ENCODE data around the gene RFX1. TPM values are rescaled to one million over a fixed set of nuclear protein-coding genes. Genes with fewer than 3 reads are reported as not detected.
"Not testable (repeated sequence)": the region's sequence is repeated elsewhere in the genome, so short reads cannot be mapped to it uniquely, and the experiment has no call there.

RFX1 gene
- total and polyA plus RNA-seq, 2 donors (not counting 1 experiment from before 2014, with no cell fraction given): 9.2 to 33.3 TPM

GRCh38 chr19:14047866-14048265, 41.7 kb upstream of the RFX1 start:
- H3K9me3 Mint-ChIP-seq (ENCODE audit: insufficient read depth); H3K4me2 ChIP-seq (replicated peaks; ENCODE audit: low read depth, low read length, poor library complexity, severe bottlenecking); ATAC-seq (ENCODE audit: low read depth); DNase-seq; H2AFZ ChIP-seq (ENCODE audit: insufficient read depth, low read depth, low read length, poor library complexity, severe bottlenecking); H3K79me2 ChIP-seq (ENCODE audit: control insufficient read depth, insufficient read depth, low read length); H3K9ac ChIP-seq (ENCODE audit: low read length); H3K4me3 ChIP-seq (ENCODE audit: control extremely low read depth in 1 of 5, extremely low read depth in 1 of 5, insufficient read depth in 1 of 5, low read depth in 2 of 5, low read length in 4 of 5); H3K27ac ChIP-seq (ENCODE audit: low read length in 2 of 2); H3K27ac Mint-ChIP-seq; H3K9me3 ChIP-seq (ENCODE audit: control extremely low read depth in 1 of 3, control insufficient read depth in 2 of 3, insufficient read depth in 1 of 3, low read length in 2 of 3); H3K4me1 ChIP-seq (ENCODE audit: control insufficient read depth in 2 of 2, insufficient read depth in 2 of 2, low read length in 2 of 2); H3K4me3 Mint-ChIP-seq; H3K27me3 Mint-ChIP-seq; H3K27me3 ChIP-seq (replicated peaks in 1 of 4; ENCODE audit: control extremely low read depth in 1 of 4, control insufficient read depth in 3 of 4, insufficient read depth in 4 of 4, low read length in 3 of 4); H3K4me1 Mint-ChIP-seq: not testable (repeated sequence)
- ChIA-PET CTCF (interaction anchor here (0.6 to 3.0 kb wide), 40 partner anchors 8 to 586 kb away, joined by 3 to 29 read pairs (median 4); partner anchors contain the start of genes IL27RA and MISP3), POLR2A (interaction anchor here (0.6 to 0.7 kb wide), 4 partner anchors 19 to 271 kb away, joined by 3 to 5 read pairs (median 4); no protein-coding TSS in a partner anchor)
- peaks cover 20% of the 10 kb centered on the region for H4K20me1 ChIP-seq (ENCODE audit: control insufficient read depth, insufficient read depth, low read length, poor library complexity, severe bottlenecking)
- 100% methylated on average over 5 of the region's 10 CpGs for WGBS (ENCODE audit: insufficient coverage)
- intact Hi-C loops (cut with micrococcal nuclease): loop anchor here (1.0 kb wide), 1 partner anchor 142 kb away; the partner anchor contains the start of genes BRME1 and CC2D1A
- peaks cover 9 to 59% of the 10 kb centered on the region in 2 experiments for H3K36me3 ChIP-seq (replicated peaks in 1 of 2; ENCODE audit: control extremely low read depth in 1 of 2, control insufficient read depth in 1 of 2, extremely low read depth in 1 of 2, insufficient read depth in 2 of 2, low read length in 1 of 2)

GRCh38 chr19:14042659-14043608, 36.8 kb upstream of the RFX1 start:
- TF ChIP-seq CTCF (IDR thresholded peaks at IDR 0.05): peak; percentile 57
- DNase-seq: peak; percentile 74
- ChIA-PET CTCF (interaction anchor here (0.7 to 2.9 kb wide), 23 partner anchors 10 to 161 kb away, joined by 3 to 17 read pairs (median 4); partner anchors contain the start of genes IL27RA and MISP3), POLR2A (interaction anchor here (0.5 to 1.4 kb wide), 4 partner anchors 11 to 311 kb away, joined by 3 to 9 read pairs (median 4); partner anchors contain the start of genes IL27RA and RFX1)
- peak overlapping the region; percentile 57 to 65 for H3K27ac ChIP-seq (ENCODE audit: low read length in 2 of 2)
- not testable (repeated sequence) for H3K27me3 ChIP-seq (replicated peaks in 1 of 4; ENCODE audit: control extremely low read depth in 1 of 4, control insufficient read depth in 3 of 4, insufficient read depth in 4 of 4, low read length in 3 of 4); H3K9me3 Mint-ChIP-seq (ENCODE audit: insufficient read depth); H3K9me3 ChIP-seq (ENCODE audit: control extremely low read depth in 1 of 3, control insufficient read depth in 2 of 3, insufficient read depth in 1 of 3, low read length in 2 of 3); H3K4me3 ChIP-seq (ENCODE audit: control extremely low read depth in 1 of 5, extremely low read depth in 1 of 5, insufficient read depth in 1 of 5, low read depth in 2 of 5, low read length in 4 of 5); H3K4me1 ChIP-seq (ENCODE audit: control insufficient read depth in 2 of 2, insufficient read depth in 2 of 2, low read length in 2 of 2); H3K4me3 Mint-ChIP-seq; H3K9ac ChIP-seq (ENCODE audit: low read length); H3K4me1 Mint-ChIP-seq; H3K79me2 ChIP-seq (ENCODE audit: control insufficient read depth, insufficient read depth, low read length); H3K27me3 Mint-ChIP-seq; H3K4me2 ChIP-seq (replicated peaks; ENCODE audit: low read depth, low read length, poor library complexity, severe bottlenecking); H2AFZ ChIP-seq (ENCODE audit: insufficient read depth, low read depth, low read length, poor library complexity, severe bottlenecking)
- ATAC-seq (ENCODE audit: low read depth): peak; percentile 77
- WGBS (ENCODE audit: insufficient coverage): 66% methylated on average over 4 of the region's 19 CpGs
- intact Hi-C loops (cut with micrococcal nuclease): loop anchor here (1.0 kb wide), 3 partner anchors 109 to 163 kb away; no protein-coding TSS in a partner anchor
- H3K27ac Mint-ChIP-seq: peak overlapping the region; percentile 82
- H4K20me1 ChIP-seq (ENCODE audit: control insufficient read depth, insufficient read depth, low read length, poor library complexity, severe bottlenecking): peaks cover 14% of the 10 kb centered on the region
- peaks cover 0 to 52% of the 10 kb centered on the region in 2 experiments for H3K36me3 ChIP-seq (replicated peaks in 1 of 2; ENCODE audit: control extremely low read depth in 1 of 2, control insufficient read depth in 1 of 2, extremely low read depth in 1 of 2, insufficient read depth in 2 of 2, low read length in 1 of 2)

Data from B cell (primary cell).